ENCODE data around the gene PHACTR1.

PHACTR1 gene

GRCh38 chr6:13338038-13338437 is 621.5 kb downstream of the PHACTR1 start:
- no peak for DNase-seq
